Trophoblast cell (in vitro differentiated cells and primary cell): ENCODE data around the gene ANK2. TPM values are rescaled to one million over a fixed set of nuclear protein-coding genes. Genes with fewer than 3 reads are reported as not detected.
A peak's percentile ranks its signal among the peaks of the same experiment; 100 is the strongest.

ENCODE experiments used
- DNase-seq, 2 donors: peaks; one replicate each; pipeline ENCODE4 v3.0.0-alpha.2; 2016
- H2AFZ ChIP-seq: 2 replicates; pipeline ENCODE4 v1.6.1; 2013; ENCODE audit warnings: low read length, moderate library complexity, mild to moderate bottlenecking; ENCODE audit not compliant: insufficient read depth, poor library complexity
- H2AK5ac ChIP-seq: 2 replicates; pipeline ENCODE4 v1.6.1; 2013; ENCODE audit warnings: mild to moderate bottlenecking, low read length
- H2BK120ac ChIP-seq: 2 replicates; pipeline ENCODE4 v1.6.1; 2013; ENCODE audit warnings: low read length, mild to moderate bottlenecking, moderate library complexity; ENCODE audit not compliant: insufficient read depth, poor library complexity
- H2BK12ac ChIP-seq: 2 replicates; pipeline ENCODE4 v1.6.1; 2013; ENCODE audit warnings: mild to moderate bottlenecking, low read length, moderate library complexity
- H2BK5ac ChIP-seq: 2 replicates; pipeline ENCODE4 v1.6.1; 2013; ENCODE audit warnings: low read length, low read depth, moderate library complexity, mild to moderate bottlenecking; ENCODE audit not compliant: poor library complexity
- H3K14ac ChIP-seq: 2 replicates; pipeline ENCODE4 v1.6.1; 2013; ENCODE audit warnings: mild to moderate bottlenecking, low read length
- H3K18ac ChIP-seq: 2 replicates; pipeline ENCODE4 v1.6.1; 2013; ENCODE audit warnings: mild to moderate bottlenecking, low read length
- H3K23ac ChIP-seq: 2 replicates; pipeline ENCODE4 v1.6.1; 2013; ENCODE audit warnings: low read length
- H3K27ac ChIP-seq: 2 replicates; pipeline ENCODE4 v1.5.1; 2013; ENCODE audit warnings: low read depth, mild to moderate bottlenecking, inconsistent platforms, low read length, moderate library complexity
- H3K27me3 ChIP-seq: 2 replicates; pipeline ENCODE4 v1.6.1; 2013; ENCODE audit warnings: inconsistent platforms, mild to moderate bottlenecking, low read length, moderate library complexity; ENCODE audit not compliant: insufficient read depth
- H3K36me3 ChIP-seq, 2 experiments: 1 replicate in 1 of 2; 2 replicates in 1 of 2; pipeline ENCODE4 v1.6.1; 2013; ENCODE audit warnings: low read length in 2 of 2, mild to moderate bottlenecking in 2 of 2, moderate library complexity in 1 of 2; ENCODE audit not compliant: insufficient read depth in 2 of 2, control insufficient read depth in 1 of 2
- H3K4ac ChIP-seq: 2 replicates; pipeline ENCODE4 v1.6.1; 2013; ENCODE audit warnings: low read depth, mild to moderate bottlenecking, low read length, moderate library complexity
- H3K4me1 ChIP-seq, 2 experiments: 1 replicate in 1 of 2; 2 replicates in 1 of 2; pipeline ENCODE4 v1.6.1; 2013; ENCODE audit warnings: low read length in 2 of 2, mild to moderate bottlenecking in 2 of 2, moderate library complexity in 1 of 2; ENCODE audit not compliant: insufficient read depth in 2 of 2, control insufficient read depth in 1 of 2
- H3K4me2 ChIP-seq: 2 replicates; pipeline ENCODE4 v1.6.1; 2013; ENCODE audit warnings: inconsistent platforms, mild to moderate bottlenecking, low read length, moderate library complexity
- H3K4me3 ChIP-seq: 2 replicates; pipeline ENCODE4 v1.5.1; 2013; ENCODE audit warnings: mild to moderate bottlenecking, low read depth, low read length, inconsistent platforms
- H3K79me1 ChIP-seq: one replicate; pipeline ENCODE4 v1.6.1; 2013; ENCODE audit warnings: low read length
- H3K79me2 ChIP-seq: 2 replicates; pipeline ENCODE4 v1.6.1; 2013; ENCODE audit warnings: low read length, mild to moderate bottlenecking; ENCODE audit not compliant: control insufficient read depth, insufficient read depth, poor library complexity
- H3K9ac ChIP-seq: 2 replicates; pipeline ENCODE4 v1.6.1; 2013; ENCODE audit warnings: mild to moderate bottlenecking, low read length
- H3K9me3 ChIP-seq: 2 replicates; pipeline ENCODE4 v1.6.1; 2013; ENCODE audit warnings: low read depth, mild to moderate bottlenecking, control low read depth, inconsistent platforms, low read length; ENCODE audit not compliant: insufficient read depth
- H4K12ac ChIP-seq: 2 replicates; pipeline ENCODE4 v1.6.1; 2013; ENCODE audit warnings: low read depth, mild to moderate bottlenecking, low read length, moderate library complexity
- H4K8ac ChIP-seq: 2 replicates; pipeline ENCODE4 v1.6.1; 2013; ENCODE audit warnings: low read depth, mild to moderate bottlenecking, low read length, moderate library complexity
- H4K91ac ChIP-seq: one replicate; pipeline ENCODE4 v1.6.1; 2013; ENCODE audit warnings: low read depth, mild to moderate bottlenecking, low read length, moderate library complexity
- WGBS: extraction: QIAGEN DNeasy Blood & Tissue Kit; methylation state at CpG from one replicate; pipeline ENCODE4 v1.1.7; 2013; ENCODE audit warnings: missing lambda C conversion rate; ENCODE audit not compliant: insufficient read length, insufficient coverage; ENCODE audit errors: extremely low coverage; 5-methylcytosine and 5-hydroxymethylcytosine counted together
- polyA plus RNA-seq: library from polyadenylated mRNA; stranded (reverse); fragments of 200-250 nt; gene quantifications from 2 replicates; pipeline ENCODE4 v1.2.3, GENCODE V29; 2013

Gene ANK2
- polyA plus RNA-seq = 0.69 and 0.74 TPM in 2 replicates

- H3K79me2 ChIP-seq = no peaks in the 10 kb centered on the region
- WGBS = 100% methylated on average over 2 of the region's 20 CpGs
These were observed at the start of gene ANK2 for GRCh38 chr4:113049421-113050370. Gene ANK2, plus strand, starts transcription at chr4:113049653. Its CDS starts 76 bp downstream, at chr4:113049729.

GRCh38 chr4:113003841-113004240 is 45.6 kb upstream of the ANK2 start:
- no peak overlapping the region for H3K4ac ChIP-seq

More at GRCh38 chr4:113049421-113050370, at the start of gene ANK2:
- no peak within 1 kb of the TSS for H3K18ac ChIP-seq
- DNase-seq = peak in 1 of 2 donors; percentile 29
- H3K23ac ChIP-seq = no peak within 1 kb of the TSS
- no peak within 1 kb of the TSS for H4K12ac ChIP-seq
- no peak within 1 kb of the TSS for H2AK5ac ChIP-seq
- H3K4me3 ChIP-seq = no peak within 1 kb of the TSS
- no peak within 1 kb of the TSS for H3K4ac ChIP-seq
- H3K36me3 ChIP-seq = no peaks in the 10 kb centered on the region
- H3K14ac ChIP-seq = no peak within 1 kb of the TSS
- H3K27ac ChIP-seq = no peak within 1 kb of the TSS
- no peak within 1 kb of the TSS for H2BK12ac ChIP-seq
- no peak within 1 kb of the TSS for H3K9ac ChIP-seq
- H3K9me3 ChIP-seq = no peaks in the 10 kb centered on the region
- no peak within 1 kb of the TSS for H4K91ac ChIP-seq
- H3K4me1 ChIP-seq = no peaks in the 10 kb centered on the region
- H3K27me3 ChIP-seq = no peaks in the 10 kb centered on the region
- H2BK120ac ChIP-seq = no peak within 1 kb of the TSS
- no peak within 1 kb of the TSS for H4K8ac ChIP-seq
- no peak within 1 kb of the TSS for H2BK5ac ChIP-seq
- no peak within 1 kb of the TSS for H2AFZ ChIP-seq
- no peak within 1 kb of the TSS for H3K4me2 ChIP-seq
- no peaks in the 10 kb centered on the region for H3K79me1 ChIP-seq

GRCh38 chr4:113004655-113005054 is 44.8 kb upstream of the ANK2 start:
- Histone ChIP-seq H3K79me2 (no peaks in the 10 kb centered on the region), H3K4me2 (no peak overlapping the region), H3K27me3 (no peaks in the 10 kb centered on the region), H3K9me3 (no peaks in the 10 kb centered on the region), H3K4ac (no peak overlapping the region), H2BK5ac (no peak overlapping the region), H3K4me1 (peaks cover 0 to 2% of the 10 kb centered on the region in 2 experiments), H2AK5ac (no peak overlapping the region), H3K23ac (no peak overlapping the region), H3K36me3 (no peaks in the 10 kb centered on the region), H3K4me3 (no peak overlapping the region), H4K12ac (no peak overlapping the region), H3K79me1 (no peaks in the 10 kb centered on the region), H3K18ac (no peak overlapping the region), H2BK120ac (no peak overlapping the region), H3K27ac (no peak overlapping the region), H2AFZ (no peak overlapping the region), H3K14ac (no peak overlapping the region), H4K91ac (no peak overlapping the region), H3K9ac (no peak overlapping the region), H2BK12ac (no peak overlapping the region), H4K8ac (no peak overlapping the region)
- WGBS = no CpG with 5 or more reads among the region's 4 CpGs
- no peak for DNase-seq

More at GRCh38 chr4:113003841-113004240, 45.6 kb upstream of the ANK2 start:
- Histone ChIP-seq H2AFZ (no peak overlapping the region), H3K27me3 (no peaks in the 10 kb centered on the region), H2BK12ac (no peak overlapping the region), H4K8ac (no peak overlapping the region), H2AK5ac (no peak overlapping the region), H3K4me2 (no peak overlapping the region), H3K4me1 (peaks cover 0 to 2% of the 10 kb centered on the region in 2 experiments), H3K4me3 (no peak overlapping the region), H2BK120ac (no peak overlapping the region), H3K27ac (no peak overlapping the region), H3K23ac (no peak overlapping the region), H4K91ac (no peak overlapping the region), H3K18ac (no peak overlapping the region), H3K9ac (no peak overlapping the region), H3K79me1 (no peaks in the 10 kb centered on the region), H3K36me3 (no peaks in the 10 kb centered on the region), H3K79me2 (no peaks in the 10 kb centered on the region), H3K14ac (no peak overlapping the region), H3K9me3 (no peaks in the 10 kb centered on the region), H2BK5ac (no peak overlapping the region), H4K12ac (no peak overlapping the region)
- no peak for DNase-seq
- WGBS = no CpG with 5 or more reads among the region's 2 CpGs

- H2BK120ac ChIP-seq = no peak overlapping the region
- no peak overlapping the region for H3K14ac ChIP-seq
- no peak overlapping the region for H2AK5ac ChIP-seq
- no peak overlapping the region for H4K91ac ChIP-seq
- no peaks in the 10 kb centered on the region for H3K79me2 ChIP-seq
- H3K4me2 ChIP-seq = no peak overlapping the region
- H3K79me1 ChIP-seq = no peaks in the 10 kb centered on the region
- no peak overlapping the region for H3K18ac ChIP-seq
- H3K36me3 ChIP-seq = no peaks in the 10 kb centered on the region
- H3K23ac ChIP-seq = no peak overlapping the region
- no peak overlapping the region for H3K9ac ChIP-seq
- no peak overlapping the region for H2AFZ ChIP-seq
- DNase-seq = no peak
- H2BK5ac ChIP-seq = no peak overlapping the region
- no peak overlapping the region for H2BK12ac ChIP-seq
- no peak overlapping the region for H4K8ac ChIP-seq
- no peak overlapping the region for H3K4me3 ChIP-seq
- H3K9me3 ChIP-seq = no peaks in the 10 kb centered on the region
- no CpG with 5 or more reads among the region's 1 CpG for WGBS
- no peaks in the 10 kb centered on the region for H3K27me3 ChIP-seq
- H4K12ac ChIP-seq = no peak overlapping the region
- H3K27ac ChIP-seq = no peak overlapping the region
- H3K4me1 ChIP-seq = peaks cover 0 to 2% of the 10 kb centered on the region in 2 experiments
- no peak overlapping the region for H3K4ac ChIP-seq
These were observed 42.8 kb upstream of the ANK2 start for GRCh38 chr4:113006632-113007031.
